ENCODE measurements around the gene LAMP5. TPM values are rescaled to one million over a fixed set of nuclear protein-coding genes. Genes with fewer than 3 reads are reported as not detected.

LAMP5 gene
- polyA plus RNA-seq, 1 donor from 2014 or later = 0.43 TPM

DNA sequence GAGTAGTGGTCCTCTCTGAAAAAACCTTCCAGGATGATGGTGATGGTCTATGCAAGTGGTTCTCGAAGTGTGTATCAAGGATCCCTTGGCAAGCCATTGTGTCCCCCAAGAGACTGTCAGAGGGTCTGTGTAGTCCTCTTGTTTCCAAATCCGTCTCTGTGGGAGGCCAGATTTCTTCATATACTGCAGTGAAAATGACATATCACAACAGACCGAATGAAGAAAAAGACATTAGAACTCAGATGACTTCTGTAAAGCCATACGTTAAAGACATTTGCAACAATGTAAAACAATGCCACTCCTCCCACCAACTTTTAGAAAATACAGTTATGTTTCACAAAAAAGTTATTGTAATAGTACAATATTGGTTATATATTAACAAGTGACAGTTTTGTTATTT, 27.2 kb upstream of the LAMP5 start (continued):
- TF ChIP-seq, protein P1, sequence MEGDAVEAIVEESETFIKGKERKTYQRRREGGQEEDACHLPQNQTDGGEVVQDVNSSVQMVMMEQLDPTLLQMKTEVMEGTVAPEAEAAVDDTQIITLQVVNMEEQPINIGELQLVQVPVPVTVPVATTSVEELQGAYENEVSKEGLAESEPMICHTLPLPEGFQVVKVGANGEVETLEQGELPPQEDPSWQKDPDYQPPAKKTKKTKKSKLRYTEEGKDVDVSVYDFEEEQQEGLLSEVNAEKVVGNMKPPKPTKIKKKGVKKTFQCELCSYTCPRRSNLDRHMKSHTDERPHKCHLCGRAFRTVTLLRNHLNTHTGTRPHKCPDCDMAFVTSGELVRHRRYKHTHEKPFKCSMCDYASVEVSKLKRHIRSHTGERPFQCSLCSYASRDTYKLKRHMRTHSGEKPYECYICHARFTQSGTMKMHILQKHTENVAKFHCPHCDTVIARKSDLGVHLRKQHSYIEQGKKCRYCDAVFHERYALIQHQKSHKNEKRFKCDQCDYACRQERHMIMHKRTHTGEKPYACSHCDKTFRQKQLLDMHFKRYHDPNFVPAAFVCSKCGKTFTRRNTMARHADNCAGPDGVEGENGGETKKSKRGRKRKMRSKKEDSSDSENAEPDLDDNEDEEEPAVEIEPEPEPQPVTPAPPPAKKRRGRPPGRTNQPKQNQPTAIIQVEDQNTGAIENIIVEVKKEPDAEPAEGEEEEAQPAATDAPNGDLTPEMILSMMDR (IDR thresholded peaks at IDR 0.05; ENCODE audit: poor library complexity, severe bottlenecking) = no peak
- TF ChIP-seq RAD21 (conservative IDR thresholded peaks at IDR 0.05) = no peak

DNA sequence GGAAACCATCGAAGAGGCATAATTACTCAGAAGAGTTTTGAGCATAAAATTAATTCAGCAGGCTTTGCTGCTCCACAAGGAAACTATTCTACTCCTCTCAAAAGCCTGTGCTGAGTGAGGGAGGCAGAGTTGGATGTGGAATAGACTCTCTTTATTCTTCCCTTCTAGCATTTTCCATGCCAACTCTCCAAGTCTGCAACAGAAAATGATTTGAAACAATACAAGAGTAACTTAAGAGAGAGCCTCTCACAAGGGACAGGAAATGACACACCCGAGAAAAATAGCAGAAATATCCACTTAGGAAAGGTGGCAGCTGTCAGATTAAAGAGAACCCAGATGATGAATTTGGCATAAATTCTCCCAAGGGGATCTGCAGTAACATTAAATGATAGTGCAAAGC, 26.3 kb upstream of the LAMP5 start:
- H3K4me2 ChIP-seq (ENCODE audit: low read length) = no peak overlapping the region
- no peak overlapping the region for H3K9ac ChIP-seq (ENCODE audit: low read length)
- H4K20me1 ChIP-seq (ENCODE audit: insufficient read depth) = no peaks in the 10 kb centered on the region
- no peaks in the 10 kb centered on the region for H3K36me3 ChIP-seq (ENCODE audit: insufficient read depth, low read length)
- no peaks in the 10 kb centered on the region for H3K27me3 ChIP-seq (ENCODE audit: insufficient read depth, low read depth, low read length)
- TF ChIP-seq, protein P2, sequence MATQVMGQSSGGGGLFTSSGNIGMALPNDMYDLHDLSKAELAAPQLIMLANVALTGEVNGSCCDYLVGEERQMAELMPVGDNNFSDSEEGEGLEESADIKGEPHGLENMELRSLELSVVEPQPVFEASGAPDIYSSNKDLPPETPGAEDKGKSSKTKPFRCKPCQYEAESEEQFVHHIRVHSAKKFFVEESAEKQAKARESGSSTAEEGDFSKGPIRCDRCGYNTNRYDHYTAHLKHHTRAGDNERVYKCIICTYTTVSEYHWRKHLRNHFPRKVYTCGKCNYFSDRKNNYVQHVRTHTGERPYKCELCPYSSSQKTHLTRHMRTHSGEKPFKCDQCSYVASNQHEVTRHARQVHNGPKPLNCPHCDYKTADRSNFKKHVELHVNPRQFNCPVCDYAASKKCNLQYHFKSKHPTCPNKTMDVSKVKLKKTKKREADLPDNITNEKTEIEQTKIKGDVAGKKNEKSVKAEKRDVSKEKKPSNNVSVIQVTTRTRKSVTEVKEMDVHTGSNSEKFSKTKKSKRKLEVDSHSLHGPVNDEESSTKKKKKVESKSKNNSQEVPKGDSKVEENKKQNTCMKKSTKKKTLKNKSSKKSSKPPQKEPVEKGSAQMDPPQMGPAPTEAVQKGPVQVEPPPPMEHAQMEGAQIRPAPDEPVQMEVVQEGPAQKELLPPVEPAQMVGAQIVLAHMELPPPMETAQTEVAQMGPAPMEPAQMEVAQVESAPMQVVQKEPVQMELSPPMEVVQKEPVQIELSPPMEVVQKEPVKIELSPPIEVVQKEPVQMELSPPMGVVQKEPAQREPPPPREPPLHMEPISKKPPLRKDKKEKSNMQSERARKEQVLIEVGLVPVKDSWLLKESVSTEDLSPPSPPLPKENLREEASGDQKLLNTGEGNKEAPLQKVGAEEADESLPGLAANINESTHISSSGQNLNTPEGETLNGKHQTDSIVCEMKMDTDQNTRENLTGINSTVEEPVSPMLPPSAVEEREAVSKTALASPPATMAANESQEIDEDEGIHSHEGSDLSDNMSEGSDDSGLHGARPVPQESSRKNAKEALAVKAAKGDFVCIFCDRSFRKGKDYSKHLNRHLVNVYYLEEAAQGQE (IDR thresholded peaks at IDR 0.05; ENCODE audit: borderline replicate concordance) = no peak
- TF ChIP-seq TAF1 (IDR thresholded peaks at IDR 0.05; ENCODE audit: low read depth) = no peak
- TF ChIP-seq EZH2 (IDR thresholded peaks at IDR 0.05; ENCODE audit: borderline replicate concordance, insufficient read depth, low read length, poor library complexity, severe bottlenecking) = no peak
- no peak for TF ChIP-seq SMC3 (conservative IDR thresholded peaks at IDR 0.05; ENCODE audit: poor library complexity)
- no peaks in the 10 kb centered on the region for H3K9me2 ChIP-seq (ENCODE audit: insufficient read depth, low read length)
- no peak overlapping the region for H2AFZ ChIP-seq (ENCODE audit: low read depth, low read length)
- no peaks in the 10 kb centered on the region for H3F3A ChIP-seq (ENCODE audit: insufficient read depth, low read length, poor library complexity, severe bottlenecking)
- no peak overlapping the region for H3K4me3 ChIP-seq (ENCODE audit: low read length)
- no peak overlapping the region for H3K27ac ChIP-seq (ENCODE audit: low read length)
- H3K9me3 ChIP-seq (ENCODE audit: low read length) = no peaks in the 10 kb centered on the region
- no peaks in the 10 kb centered on the region for H3K79me2 ChIP-seq (replicated peaks; ENCODE audit: insufficient read depth, low read length)

- H3K36me3 ChIP-seq (ENCODE audit: insufficient read depth, low read length) = no peaks in the 10 kb centered on the region
- H3K4me2 ChIP-seq (ENCODE audit: low read length) = no peak overlapping the region
- H3K9ac ChIP-seq (ENCODE audit: low read length) = no peak overlapping the region
- H2AFZ ChIP-seq (ENCODE audit: low read depth, low read length) = no peak overlapping the region
- H3K4me3 ChIP-seq (ENCODE audit: low read length) = no peak overlapping the region
- H3K9me2 ChIP-seq (ENCODE audit: insufficient read depth, low read length) = no peaks in the 10 kb centered on the region
- TF ChIP-seq EP300 (conservative IDR thresholded peaks at IDR 0.05; ENCODE audit: poor library complexity, severe bottlenecking) (no peak), SMC3 (conservative IDR thresholded peaks at IDR 0.05; ENCODE audit: poor library complexity) (no peak), RAD21 (conservative IDR thresholded peaks at IDR 0.05) (no peak), POLR2AphosphoS5 (IDR thresholded peaks at IDR 0.05) (no peak), EZH2 (IDR thresholded peaks at IDR 0.05; ENCODE audit: borderline replicate concordance, insufficient read depth, low read length, poor library complexity, severe bottlenecking) (no peak)
- TF ChIP-seq, protein P1 (IDR thresholded peaks at IDR 0.05; ENCODE audit: poor library complexity, severe bottlenecking) = no peak
- H4K20me1 ChIP-seq (ENCODE audit: insufficient read depth) = no peaks in the 10 kb centered on the region
- peak overlapping the region; percentile 88 for H3K27ac ChIP-seq (ENCODE audit: low read length)
- no peaks in the 10 kb centered on the region for H3K9me3 ChIP-seq (ENCODE audit: low read length)
- H3K79me2 ChIP-seq (replicated peaks; ENCODE audit: insufficient read depth, low read length) = no peaks in the 10 kb centered on the region
- H3F3A ChIP-seq (ENCODE audit: insufficient read depth, low read length, poor library complexity, severe bottlenecking) = no peaks in the 10 kb centered on the region
- no peaks in the 10 kb centered on the region for H3K27me3 ChIP-seq (ENCODE audit: insufficient read depth, low read depth, low read length)
Measured at GRCh38 chr20:9490161-9490560, 24.2 kb upstream of the LAMP5 start.
